A673 (cell line): Measurements from ENCODE around the gene MSI2. TPM values are rescaled to one million over a fixed set of nuclear protein-coding genes. Genes with fewer than 3 reads are reported as not detected.

ENCODE experiments used
- BruUV-seq: library from RNA; stranded (reverse); fragments of 400-500 nt; replicated peaks from 2 replicates; lab custom pipeline; 2021; lab: Mats Ljungman, UMichigan
- CTCF ChIA-PET: fragments of 300-600 bp; sonication (Branson Sonifier 250); formaldehyde crosslinking; loops from one replicate; lab custom pipeline; 2022; ENCODE audit warnings: antibody characterized with exemption; lab: Charles Lee
- POLR2A ChIA-PET: fragments of 300-600 bp; sonication (Branson Sonifier 250); formaldehyde crosslinking; loops from one replicate; lab custom pipeline; 2022; ENCODE audit warnings: antibody characterized with exemption; ENCODE audit not compliant: low non-redundant PET; lab: Charles Lee
- DNase-seq: peaks from one replicate; pipeline ENCODE4 v3.0.0-alpha.2; 2015; ENCODE audit warnings: low spot score
- H3K27ac ChIP-seq: fragments of 200-600 bp; sonication (generic); 2 replicates; pipeline ENCODE4 v1.5.1; 2016; ENCODE audit warnings: mixed run types, low read depth, mild to moderate bottlenecking, mixed read lengths, antibody characterized with exemption, low read length; ENCODE audit not compliant: poor library complexity, severe bottlenecking
- H3K27me3 ChIP-seq: fragments of 200-600 bp; sonication (generic); replicated peaks from 2 replicates; pipeline ENCODE4 v1.6.1; 2017; ENCODE audit warnings: mixed run types, low read depth, mild to moderate bottlenecking, mixed read lengths, antibody characterized with exemption, low read length; ENCODE audit not compliant: insufficient read depth, poor library complexity
- H3K36me3 ChIP-seq: fragments of 200-600 bp; sonication (generic); 2 replicates; pipeline ENCODE4 v1.6.1; 2016; ENCODE audit warnings: mixed run types, mild to moderate bottlenecking, mixed read lengths, antibody characterized with exemption, low read length; ENCODE audit not compliant: insufficient read depth, poor library complexity, severe bottlenecking
- H3K4me1 ChIP-seq: fragments of 200-600 bp; sonication (generic); 2 replicates; pipeline ENCODE4 v1.6.1; 2017; ENCODE audit warnings: mixed run types, mild to moderate bottlenecking, mixed read lengths, antibody characterized with exemption, low read length; ENCODE audit not compliant: insufficient read depth, poor library complexity, severe bottlenecking
- H3K4me3 ChIP-seq: fragments of 200-600 bp; sonication (generic); 2 replicates; pipeline ENCODE4 v1.5.1; 2016; ENCODE audit warnings: low read depth, mixed run types, mild to moderate bottlenecking, mixed read lengths, low read length; ENCODE audit not compliant: poor library complexity, severe bottlenecking
- H3K9me3 ChIP-seq: fragments of 200-600 bp; sonication (generic); 2 replicates; pipeline ENCODE4 v1.6.1; 2016; ENCODE audit warnings: mixed run types, low read depth, mild to moderate bottlenecking, mixed read lengths, antibody characterized with exemption, low read length; ENCODE audit not compliant: poor library complexity, severe bottlenecking
- EZH2 ChIP-seq: fragments of 200-600 bp; sonication (generic); IDR thresholded peaks from 2 replicates; pipeline ENCODE4 v1.6.1; 2017; ENCODE audit warnings: borderline replicate concordance, low read depth, mild to moderate bottlenecking, mixed read lengths, antibody characterized with exemption, low read length; ENCODE audit not compliant: poor library complexity, severe bottlenecking
- intact Hi-C: fragments of 100-400 bp; cut with micrococcal nuclease; formaldehyde crosslinking; loops from one replicate; pipeline ENCODE4 v1.10.0; 2022; ENCODE audit not compliant: unreplicated experiment
- total RNA-seq: library from RNA; stranded (reverse); gene quantifications from 2 replicates; pipeline ENCODE4 v1.2.3, GENCODE V29; 2021
- TF ChIP-seq, protein P1 (sequence below): fragments of 300-800, 200-600 bp; sonication (generic); conservative IDR thresholded peaks from 2 replicates; pipeline ENCODE4 v1.5.1; 2017; ENCODE audit warnings: low read depth, mild to moderate bottlenecking, antibody characterized with exemption, low read length, moderate library complexity, mixed read lengths

Gene MSI2
- total RNA-seq, 1 experiment from 2014 or later: 108 TPM

DNA sequence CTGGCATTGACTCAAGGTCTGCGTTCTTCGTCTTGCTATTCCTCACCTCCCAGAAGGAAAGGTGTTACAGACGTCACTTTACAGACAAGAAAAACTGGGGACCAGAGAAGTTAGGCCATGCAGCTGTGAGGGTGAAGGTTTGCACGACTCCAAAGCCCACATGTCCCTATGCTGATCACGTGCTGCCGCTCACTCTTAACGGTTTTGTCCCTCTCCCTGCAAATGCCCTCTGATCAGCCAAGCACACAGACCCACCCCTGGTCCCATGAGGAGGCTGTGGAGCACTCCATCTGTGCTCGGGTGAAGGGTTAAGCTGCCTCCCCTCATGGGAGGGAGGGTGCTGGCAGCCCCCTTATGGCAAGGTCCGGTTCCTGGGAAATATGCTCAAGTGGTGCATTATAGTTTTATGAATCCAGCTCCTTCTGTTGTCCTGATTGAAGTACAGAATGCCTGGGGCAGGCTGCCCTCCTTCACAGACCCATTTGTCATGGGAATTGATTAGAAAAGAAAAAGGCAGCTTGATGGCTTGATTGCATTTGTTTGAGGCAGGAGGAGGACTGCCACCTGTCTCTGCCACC is 470.0 kb downstream of the MSI2 start:
- no peaks in the 10 kb centered on the region for H3K27me3 ChIP-seq
- intact Hi-C loops: no loop called here
- H3K9me3 ChIP-seq: no peaks in the 10 kb centered on the region
- H3K4me1 ChIP-seq: no peaks in the 10 kb centered on the region
- ChIA-PET CTCF (no interaction called here), POLR2A (interaction anchor here (0.6 kb wide), 1 partner anchor 556 kb away, joined by 4 read pairs; no protein-coding TSS in a partner anchor)
- DNase-seq: no peak
- TF ChIP-seq, protein P1, sequence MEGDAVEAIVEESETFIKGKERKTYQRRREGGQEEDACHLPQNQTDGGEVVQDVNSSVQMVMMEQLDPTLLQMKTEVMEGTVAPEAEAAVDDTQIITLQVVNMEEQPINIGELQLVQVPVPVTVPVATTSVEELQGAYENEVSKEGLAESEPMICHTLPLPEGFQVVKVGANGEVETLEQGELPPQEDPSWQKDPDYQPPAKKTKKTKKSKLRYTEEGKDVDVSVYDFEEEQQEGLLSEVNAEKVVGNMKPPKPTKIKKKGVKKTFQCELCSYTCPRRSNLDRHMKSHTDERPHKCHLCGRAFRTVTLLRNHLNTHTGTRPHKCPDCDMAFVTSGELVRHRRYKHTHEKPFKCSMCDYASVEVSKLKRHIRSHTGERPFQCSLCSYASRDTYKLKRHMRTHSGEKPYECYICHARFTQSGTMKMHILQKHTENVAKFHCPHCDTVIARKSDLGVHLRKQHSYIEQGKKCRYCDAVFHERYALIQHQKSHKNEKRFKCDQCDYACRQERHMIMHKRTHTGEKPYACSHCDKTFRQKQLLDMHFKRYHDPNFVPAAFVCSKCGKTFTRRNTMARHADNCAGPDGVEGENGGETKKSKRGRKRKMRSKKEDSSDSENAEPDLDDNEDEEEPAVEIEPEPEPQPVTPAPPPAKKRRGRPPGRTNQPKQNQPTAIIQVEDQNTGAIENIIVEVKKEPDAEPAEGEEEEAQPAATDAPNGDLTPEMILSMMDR: no peak
- no peak for TF ChIP-seq EZH2
- no TSS peak for BruUV-seq
- no peak overlapping the region for H3K27ac ChIP-seq
- no peak overlapping the region for H3K4me3 ChIP-seq
- no peaks in the 10 kb centered on the region for H3K36me3 ChIP-seq

DNA sequence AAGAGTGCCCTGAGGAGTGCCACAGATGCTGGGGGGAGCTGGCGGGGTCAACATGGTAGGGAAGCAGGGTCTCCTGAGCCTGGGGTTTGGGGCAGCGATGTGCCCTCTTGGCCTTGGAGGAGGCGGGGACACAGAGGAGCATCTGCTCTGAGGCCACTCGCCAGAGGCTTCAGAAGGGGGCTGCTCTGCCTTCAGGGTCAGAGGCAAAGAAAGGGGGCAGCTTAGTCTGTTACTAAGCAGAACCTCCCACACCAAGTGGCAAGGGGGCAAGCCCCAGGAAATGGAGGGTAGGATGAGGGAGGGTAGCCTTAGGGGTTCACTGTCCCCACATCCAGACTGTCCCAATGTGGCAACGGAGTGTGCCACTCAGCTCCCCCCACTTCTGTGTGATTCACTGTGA is 470.5 kb downstream of the MSI2 start:
- Histone ChIP-seq H3K4me1 (no peaks in the 10 kb centered on the region), H3K27ac (no peak overlapping the region), H3K9me3 (no peaks in the 10 kb centered on the region), H3K36me3 (no peaks in the 10 kb centered on the region), H3K4me3 (no peak overlapping the region), H3K27me3 (no peaks in the 10 kb centered on the region)
- ChIA-PET CTCF (no interaction called here), POLR2A (interaction anchor here (0.6 kb wide), 1 partner anchor 556 kb away, joined by 4 read pairs; no protein-coding TSS in a partner anchor)
- intact Hi-C loops: no loop called here
- DNase-seq: no peak
- TF ChIP-seq, protein P1: no peak
- no peak for TF ChIP-seq EZH2
- BruUV-seq: no TSS peak

DNA sequence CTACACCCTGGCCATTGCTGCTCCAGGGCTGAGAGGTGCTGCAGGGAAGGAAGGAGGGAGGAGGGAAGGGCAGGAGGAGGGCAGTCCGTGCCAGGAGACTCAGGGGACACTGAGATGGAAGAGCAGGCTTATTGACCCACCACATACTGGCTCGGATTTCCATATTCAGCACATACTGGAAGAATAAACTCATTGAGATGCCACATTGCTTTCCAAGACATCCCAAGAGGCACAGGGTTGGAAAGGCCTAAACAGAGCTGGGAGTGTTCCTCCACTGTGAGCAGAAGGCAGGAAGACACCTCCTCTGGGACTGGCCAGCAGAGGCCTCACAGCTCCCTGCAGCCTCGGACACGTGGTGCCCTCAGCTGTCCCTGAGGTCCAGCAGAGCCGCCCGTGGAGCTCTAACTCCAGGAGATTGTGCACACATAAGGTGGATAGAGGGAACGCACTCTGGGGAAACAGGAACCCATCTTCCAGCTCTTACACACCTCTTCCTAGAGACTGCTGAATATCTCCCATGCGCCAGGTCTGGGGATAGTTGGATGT is 471.4 kb downstream of the MSI2 start:
- Histone ChIP-seq H3K9me3 (no peaks in the 10 kb centered on the region), H3K27me3 (no peaks in the 10 kb centered on the region), H3K4me1 (no peaks in the 10 kb centered on the region), H3K36me3 (no peaks in the 10 kb centered on the region), H3K4me3 (no peak overlapping the region), H3K27ac (no peak overlapping the region)
- ChIA-PET POLR2A (no interaction called here), CTCF (no interaction called here)
- no TSS peak for BruUV-seq
- intact Hi-C loops: no loop called here
- no peak for TF ChIP-seq EZH2
- TF ChIP-seq, protein P1: no peak
- DNase-seq: no peak
